Activated CD4-positive, CD25-positive, alpha-beta regulatory T cell treated with anti-CD3 and anti-CD28 coated beads, Interleukin-2, amount 50 U/mL, for 16 hours (primary cell): ENCODE data around the gene LRRK1.

Experiments used
- DNase-seq: peaks from one replicate; pipeline ENCODE4 v3.0.0-alpha.2; 2020; ENCODE audit warnings: low read depth, low spot score

Gene LRRK1

GRCh38 chr15:100932676-100933348, 13.7 kb downstream of the LRRK1 start:
- no peak for DNase-seq

GRCh38 chr15:100934166-100934565, 15.0 kb downstream of the LRRK1 start:
- DNase-seq: no peak

GRCh38 chr15:100934726-100935125, 15.6 kb downstream of the LRRK1 start:
- no peak for DNase-seq

- no peak for DNase-seq
Measured at GRCh38 chr15:100937171-100937570, 18.0 kb downstream of the LRRK1 start.

- no peak for DNase-seq
Measured at GRCh38 chr15:100939791-100940190, 20.6 kb downstream of the LRRK1 start.

- DNase-seq: no peak
Measured at GRCh38 chr15:100940767-100941379, 21.7 kb downstream of the LRRK1 start.

GRCh38 chr15:100941536-100941935, 22.4 kb downstream of the LRRK1 start:
- DNase-seq: no peak

GRCh38 chr15:100942656-100943425, 23.7 kb downstream of the LRRK1 start:
- DNase-seq: no peak

GRCh38 chr15:100944244-100944895, 25.2 kb downstream of the LRRK1 start:
- DNase-seq: no peak

GRCh38 chr15:100944986-100945385, 25.8 kb downstream of the LRRK1 start:
- no peak for DNase-seq

GRCh38 chr15:100947760-100948429, 28.7 kb downstream of the LRRK1 start:
- DNase-seq: no peak

- no peak for DNase-seq
Measured at GRCh38 chr15:100948430-100948762, 29.2 kb downstream of the LRRK1 start.

GRCh38 chr15:100949691-100950090, 30.5 kb downstream of the LRRK1 start:
- no peak for DNase-seq

GRCh38 chr15:100951965-100952364, 32.8 kb downstream of the LRRK1 start:
- DNase-seq: no peak

- DNase-seq: no peak
Measured at GRCh38 chr15:100952566-100952965, 33.4 kb downstream of the LRRK1 start.

GRCh38 chr15:100958326-100959065, 39.3 kb downstream of the LRRK1 start:
- no peak for DNase-seq

- no peak for DNase-seq
Measured at GRCh38 chr15:100959066-100960050, 40.2 kb downstream of the LRRK1 start.

GRCh38 chr15:100966997-100967396, 47.8 kb downstream of the LRRK1 start:
- no peak for DNase-seq

- no peak for DNase-seq
Measured at GRCh38 chr15:100968050-100968966, 49.2 kb downstream of the LRRK1 start.
